BLaER1 (cell line): ENCODE measurements around the gene TBC1D19.
A peak's percentile ranks its signal among the peaks of the same experiment; 100 is the strongest.
"Not testable (repeated sequence)": the region's sequence is repeated elsewhere in the genome, so short reads cannot be mapped to it uniquely, and the experiment has no call there.

Source experiments
- H3K27ac ChIP-seq: shearing (Covaris generic); formaldehyde crosslinking; 2 replicates; pipeline ENCODE4 v1.8.1; 2022
- H3K27me3 ChIP-seq: shearing (Covaris generic); formaldehyde crosslinking; 2 replicates; pipeline ENCODE4 v1.8.1; 2022
- H3K36me3 ChIP-seq: shearing (Covaris generic); formaldehyde crosslinking; 2 replicates; pipeline ENCODE4 v1.8.1; 2022
- H3K4me1 ChIP-seq: shearing (Covaris generic); formaldehyde crosslinking; 2 replicates; pipeline ENCODE4 v1.8.1; 2022
- H3K4me2 ChIP-seq: shearing (Covaris generic); formaldehyde crosslinking; 2 replicates; pipeline ENCODE4 v1.8.1; 2022
- H3K4me3 ChIP-seq: shearing (Covaris generic); formaldehyde crosslinking; 2 replicates; pipeline ENCODE4 v1.8.1; 2022
- H3K9ac ChIP-seq: shearing (Covaris generic); formaldehyde crosslinking; 2 replicates; pipeline ENCODE4 v1.8.1; 2022
- H3K9me3 ChIP-seq: shearing (Covaris generic); formaldehyde crosslinking; 2 replicates; pipeline ENCODE4 v1.8.1; 2022
- H4K20me1 ChIP-seq: shearing (Covaris generic); formaldehyde crosslinking; 2 replicates; pipeline ENCODE4 v1.8.1; 2022
- Cebpa-rat ChIP-seq: shearing (Covaris generic); IDR thresholded peaks from 2 replicates; pipeline ENCODE4 v1.8.1; 2022

Gene TBC1D19

DNA sequence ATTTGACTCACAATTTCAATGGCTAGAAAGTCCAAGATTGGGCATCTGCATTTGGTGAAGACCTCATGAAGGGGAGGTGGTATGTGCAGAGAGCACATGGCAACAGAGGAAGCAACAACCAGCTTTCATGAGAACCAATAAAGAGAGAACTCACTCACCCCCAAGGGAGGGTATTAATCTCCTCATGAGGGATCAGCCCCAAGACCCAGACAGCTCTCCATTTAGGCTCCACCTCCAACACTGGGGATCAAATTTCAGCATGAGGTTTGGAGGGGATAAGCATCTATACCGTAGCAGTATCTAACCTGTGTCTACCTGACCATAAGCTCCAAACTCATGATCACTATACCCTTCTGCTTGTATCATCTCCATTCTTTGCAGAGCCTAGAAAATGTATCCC is 9.3 kb upstream of the TBC1D19 start:
- H3K9me3 ChIP-seq, result no peaks in the 10 kb centered on the region
- no peaks in the 10 kb centered on the region for H3K4me1 ChIP-seq
- no peak for TF ChIP-seq Cebpa-rat
- no peak overlapping the region for H3K4me3 ChIP-seq
- H3K27ac ChIP-seq, result no peak overlapping the region
- no peaks in the 10 kb centered on the region for H4K20me1 ChIP-seq
- no peak overlapping the region for H3K4me2 ChIP-seq
- no peaks in the 10 kb centered on the region for H3K27me3 ChIP-seq
- no peak overlapping the region for H3K9ac ChIP-seq
- no peaks in the 10 kb centered on the region for H3K36me3 ChIP-seq

DNA sequence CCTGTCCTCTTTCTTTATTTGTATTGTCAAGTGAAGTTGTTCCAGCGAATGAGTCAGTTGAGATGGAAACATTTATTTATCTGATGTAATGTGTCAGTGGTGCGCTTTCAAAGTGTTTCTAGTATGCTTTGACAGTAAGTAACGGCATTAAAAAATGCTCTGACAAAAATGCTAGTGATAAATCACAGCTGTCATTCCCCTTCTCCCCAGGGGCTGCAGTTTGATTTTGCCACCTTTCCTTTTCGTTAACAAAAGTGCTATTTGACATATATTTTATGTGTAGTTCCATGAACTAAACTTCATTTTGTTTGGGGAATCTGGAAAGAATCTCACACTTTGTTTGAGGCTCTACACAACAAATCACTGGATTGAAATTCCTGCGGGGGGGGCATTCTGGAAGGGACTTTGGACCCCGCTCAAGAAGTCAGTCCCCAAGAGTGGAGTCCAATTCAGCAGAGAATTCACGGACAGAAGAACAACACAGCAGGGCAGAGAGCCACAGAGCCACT is 7.6 kb upstream of the TBC1D19 start:
- Histone ChIP-seq H3K4me2 (no peak overlapping the region), H3K9me3 (no peaks in the 10 kb centered on the region), H4K20me1 (no peaks in the 10 kb centered on the region), H3K4me1 (no peaks in the 10 kb centered on the region), H3K27me3 (no peaks in the 10 kb centered on the region), H3K27ac (no peak overlapping the region), H3K4me3 (no peak overlapping the region), H3K9ac (no peak overlapping the region), H3K36me3 (no peaks in the 10 kb centered on the region)
- TF ChIP-seq Cebpa-rat, result no peak

DNA sequence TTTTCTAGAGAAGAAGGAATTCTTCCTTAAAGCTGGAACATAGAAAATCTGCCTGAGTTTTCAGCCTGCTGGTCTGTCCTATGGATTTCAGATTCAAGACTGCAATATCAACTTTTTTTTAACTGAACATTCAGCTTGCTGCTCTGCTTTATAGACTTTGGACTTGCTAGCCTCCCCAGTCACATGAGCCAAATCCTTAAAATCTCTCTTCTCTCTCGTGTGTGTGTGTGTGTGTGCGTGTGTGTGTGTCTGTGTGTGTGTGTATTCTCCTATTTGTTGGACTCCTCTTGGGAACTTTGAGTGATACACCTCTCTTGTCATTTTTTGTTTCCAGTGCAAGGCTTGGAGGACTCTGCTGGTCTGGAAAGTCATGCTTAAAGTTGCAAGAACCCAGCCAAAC is 6.8 kb upstream of the TBC1D19 start:
- Histone ChIP-seq H3K27ac (no peak overlapping the region), H3K36me3 (no peaks in the 10 kb centered on the region), H3K4me1 (peaks cover under 1% of the 10 kb centered on the region; the same call in 1 of the 2 replicates), H4K20me1 (no peaks in the 10 kb centered on the region), H3K27me3 (no peaks in the 10 kb centered on the region), H3K9ac (no peak overlapping the region), H3K4me2 (no peak overlapping the region), H3K9me3 (no peaks in the 10 kb centered on the region), H3K4me3 (no peak overlapping the region)
- no peak for TF ChIP-seq Cebpa-rat

- Histone ChIP-seq H4K20me1 (no peaks in the 10 kb centered on the region), H3K27me3 (no peaks in the 10 kb centered on the region), H3K4me1 (peaks cover 16% of the 10 kb centered on the region), H3K4me2 (no peak overlapping the region), H3K36me3 (no peaks in the 10 kb centered on the region), H3K4me3 (no peak overlapping the region), H3K27ac (no peak overlapping the region), H3K9me3 (no peaks in the 10 kb centered on the region), H3K9ac (no peak overlapping the region)
- TF ChIP-seq Cebpa-rat, result no peak
These were observed 4.7 kb upstream of the TBC1D19 start for GRCh38 chr4:26579169-26579568.

DNA sequence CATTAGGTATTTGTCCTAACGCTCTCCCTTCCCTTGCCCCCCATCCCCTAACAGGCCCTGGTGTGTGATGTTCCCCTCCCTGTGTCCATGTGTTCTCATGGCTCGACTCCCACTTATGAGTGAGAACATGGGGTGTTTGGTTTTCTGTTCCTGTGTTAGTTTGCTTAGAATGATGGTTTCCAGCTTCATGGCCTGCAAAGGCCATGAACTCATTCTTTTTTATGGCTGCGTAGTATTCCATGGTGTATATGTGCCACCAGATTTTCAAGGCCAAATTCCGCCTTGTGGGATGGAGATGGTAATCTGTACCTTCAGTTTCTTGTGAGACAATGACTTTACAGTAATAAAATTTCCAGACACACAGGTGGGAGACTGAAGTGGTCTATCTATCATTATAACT is 2.5 kb upstream of the TBC1D19 start:
- H3K4me2 ChIP-seq, H3K36me3 ChIP-seq, H3K9ac ChIP-seq, H3K4me3 ChIP-seq, H4K20me1 ChIP-seq, H3K27ac ChIP-seq, H3K9me3 ChIP-seq, H3K27me3 ChIP-seq: not testable (repeated sequence)
- H3K4me1 ChIP-seq, result peaks cover 30% of the 10 kb centered on the region

GRCh38 chr4:26583538-26583864 is 383 bp upstream of the TBC1D19 start:
- no peaks in the 10 kb centered on the region for H3K27me3 ChIP-seq
- H3K9me3 ChIP-seq, result no peaks in the 10 kb centered on the region
- peaks cover 30% of the 10 kb centered on the region for H3K4me1 ChIP-seq
- no peaks in the 10 kb centered on the region for H3K36me3 ChIP-seq
- H3K4me2 ChIP-seq, result peak overlapping the region; percentile 96
- H3K4me3 ChIP-seq, result peak overlapping the region; percentile 85
- peak overlapping the region; percentile 45; the same call in 1 of the 2 replicates for H3K27ac ChIP-seq
- no peaks in the 10 kb centered on the region for H4K20me1 ChIP-seq
- H3K9ac ChIP-seq, result peak overlapping the region; percentile 78; the same call in 1 of the 2 replicates
- TF ChIP-seq Cebpa-rat, result no peak

DNA sequence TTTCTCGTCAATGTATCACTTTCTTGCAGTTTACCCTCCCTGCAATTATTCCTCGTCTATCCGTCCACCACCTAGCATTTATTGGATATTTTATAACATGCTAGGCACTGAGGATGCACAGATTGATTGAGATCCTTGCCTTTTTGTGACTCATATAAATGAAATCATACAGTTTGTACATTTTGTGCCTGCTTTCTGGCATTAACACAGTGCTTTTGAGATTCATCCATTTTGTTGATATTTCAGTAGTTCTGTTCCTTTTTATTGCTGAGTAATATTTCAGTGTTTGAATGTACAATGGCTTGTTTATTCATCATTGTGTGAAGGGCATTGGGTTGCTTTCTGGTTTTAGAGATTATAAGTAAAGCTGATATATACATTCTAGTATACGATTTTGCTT is 841 bp downstream of the TBC1D19 start:
- H3K4me2 ChIP-seq, result peak overlapping the region; percentile 96
- H3K27ac ChIP-seq, result no peak overlapping the region
- H3K9me3 ChIP-seq, result no peaks in the 10 kb centered on the region
- H3K4me3 ChIP-seq, result peak overlapping the region; percentile 85
- H3K27me3 ChIP-seq, result no peaks in the 10 kb centered on the region
- H3K4me1 ChIP-seq, result peaks cover 30% of the 10 kb centered on the region
- H4K20me1 ChIP-seq, result no peaks in the 10 kb centered on the region
- H3K9ac ChIP-seq, result peak overlapping the region; percentile 78
- no peak for TF ChIP-seq Cebpa-rat
- H3K36me3 ChIP-seq, result no peaks in the 10 kb centered on the region

GRCh38 chr4:26589705-26590104 is 5.8 kb downstream of the TBC1D19 start:
- no peak overlapping the region for H3K27ac ChIP-seq
- no peaks in the 10 kb centered on the region for H3K27me3 ChIP-seq
- no peaks in the 10 kb centered on the region for H4K20me1 ChIP-seq
- H3K36me3 ChIP-seq, result no peaks in the 10 kb centered on the region
- H3K4me1 ChIP-seq, result peaks cover 10% of the 10 kb centered on the region
- no peak overlapping the region for H3K4me3 ChIP-seq
- no peak for TF ChIP-seq Cebpa-rat
- H3K9me3 ChIP-seq, result no peaks in the 10 kb centered on the region
- no peak overlapping the region for H3K4me2 ChIP-seq
- H3K9ac ChIP-seq, result no peak overlapping the region

- Histone ChIP-seq H3K36me3 (no peaks in the 10 kb centered on the region), H3K4me2 (no peak overlapping the region), H3K9me3 (no peaks in the 10 kb centered on the region), H4K20me1 (no peaks in the 10 kb centered on the region), H3K4me3 (no peak overlapping the region), H3K27me3 (no peaks in the 10 kb centered on the region), H3K4me1 (peaks cover under 1% of the 10 kb centered on the region; the same call in 1 of the 2 replicates), H3K27ac (no peak overlapping the region), H3K9ac (no peak overlapping the region)
- TF ChIP-seq Cebpa-rat, result no peak
These were observed 6.8 kb downstream of the TBC1D19 start for GRCh38 chr4:26590639-26591038.

DNA sequence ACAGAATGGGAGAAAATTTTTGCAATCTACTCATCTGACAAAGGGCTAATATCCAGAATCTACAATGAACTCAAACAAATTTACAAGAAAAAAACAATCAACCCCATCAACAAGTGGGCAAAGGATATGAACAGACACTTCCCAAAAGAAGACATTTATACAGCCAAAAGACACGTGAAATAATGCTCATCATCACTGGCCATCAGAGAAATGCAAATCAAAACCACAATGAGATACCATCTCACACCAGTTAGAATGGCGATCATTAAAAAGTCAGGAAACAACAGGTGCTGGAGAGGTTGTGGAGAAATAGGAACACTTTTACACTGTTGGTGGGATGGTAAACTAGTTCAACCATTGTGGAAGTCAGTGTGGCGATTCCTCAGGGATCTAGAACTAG is 9.7 kb downstream of the TBC1D19 start:
- H3K9me3 ChIP-seq, H3K4me1 ChIP-seq, H3K27me3 ChIP-seq, H3K4me2 ChIP-seq, H3K36me3 ChIP-seq, H3K27ac ChIP-seq, H3K9ac ChIP-seq, H4K20me1 ChIP-seq, H3K4me3 ChIP-seq: not testable (repeated sequence)

GRCh38 chr4:26594371-26594770 is 10.5 kb downstream of the TBC1D19 start:
- TF ChIP-seq Cebpa-rat, result no peak
- H3K4me1 ChIP-seq, result no peaks in the 10 kb centered on the region
- H3K4me2 ChIP-seq, result no peak overlapping the region
- H4K20me1 ChIP-seq, result no peaks in the 10 kb centered on the region
- no peak overlapping the region for H3K27ac ChIP-seq
- no peak overlapping the region for H3K4me3 ChIP-seq
- no peaks in the 10 kb centered on the region for H3K9me3 ChIP-seq
- no peak overlapping the region for H3K9ac ChIP-seq
- H3K27me3 ChIP-seq, result no peaks in the 10 kb centered on the region
- no peaks in the 10 kb centered on the region for H3K36me3 ChIP-seq
